Epithelial cell of proximal tubule (primary cell): ENCODE measurements around the gene MDN1. TPM values are rescaled to one million over a fixed set of nuclear protein-coding genes. Genes with fewer than 3 reads are reported as not detected.

Experiments
- DNase-seq: peaks from one replicate; pipeline ENCODE4 v3.0.0-alpha.2; 2011; ENCODE audit warnings: low read depth
- H3K4me3 ChIP-seq: 2 replicates; pipeline ENCODE4 v1.5.1; 2011; ENCODE audit warnings: low read depth, mild to moderate bottlenecking, low read length
- CTCF ChIP-seq: conservative IDR thresholded peaks from 2 replicates; pipeline ENCODE4 v1.5.1; 2012; ENCODE audit warnings: low read depth, mild to moderate bottlenecking, low read length
- total RNA-seq: library from RNA; depleted of rRNA; stranded (reverse); fragments of >200 nt; gene quantifications from 2 replicates; pipeline ENCODE4 v1.2.3, GENCODE V29; 2015

MDN1 gene
- total RNA-seq, 1 donor from 2014 or later = 11.3 TPM

GRCh38 chr6:89723046-89723445 lies 96.5 kb downstream of the MDN1 start:
- no peak for TF ChIP-seq CTCF
- no peak for DNase-seq
- no peak overlapping the region for H3K4me3 ChIP-seq

GRCh38 chr6:89716532-89716931 lies 103.1 kb downstream of the MDN1 start:
- H3K4me3 ChIP-seq = no peak overlapping the region
- no peak for TF ChIP-seq CTCF
- no peak for DNase-seq

GRCh38 chr6:89711801-89712200 lies 107.8 kb downstream of the MDN1 start:
- no peak overlapping the region for H3K4me3 ChIP-seq
- TF ChIP-seq CTCF = no peak
- no peak for DNase-seq

GRCh38 chr6:89708316-89708715 lies 111.3 kb downstream of the MDN1 start:
- DNase-seq = no peak
- no peak for TF ChIP-seq CTCF
- no peak overlapping the region for H3K4me3 ChIP-seq

- no peak for TF ChIP-seq CTCF
- H3K4me3 ChIP-seq = no peak overlapping the region
- DNase-seq = no peak
Measured at GRCh38 chr6:89707766-89708165, 111.8 kb downstream of the MDN1 start.

GRCh38 chr6:89706121-89706520 lies 113.5 kb downstream of the MDN1 start:
- no peak for DNase-seq
- TF ChIP-seq CTCF = no peak
- no peak overlapping the region for H3K4me3 ChIP-seq

GRCh38 chr6:89703292-89703691 lies 116.3 kb downstream of the MDN1 start:
- H3K4me3 ChIP-seq = no peak overlapping the region
- DNase-seq = no peak
- no peak for TF ChIP-seq CTCF
